BJ (cell line): ENCODE data around the gene TCFL5. TPM values are rescaled to one million over a fixed set of nuclear protein-coding genes. Genes with fewer than 3 reads are reported as not detected.

ENCODE experiments used
- CTCF ChIA-PET: fragments of 350-600 bp; formaldehyde crosslinking; extraction: SDS; loops from one replicate; lab custom pipeline; 2021; ENCODE audit warnings: antibody characterized with exemption, inconsistent platforms; lab: Yijun Ruan, JAX
- POLR2A ChIA-PET: fragments of 300-600 bp; sonication (Branson Sonifier 250); formaldehyde crosslinking; extraction: SDS; loops from one replicate; lab custom pipeline; 2021; ENCODE audit warnings: antibody characterized with exemption; lab: Charles Lee
- DNase-seq: peaks from one replicate; pipeline ENCODE4 v3.0.0-alpha.2; 2011; ENCODE audit warnings: low read depth
- H3K27me3 ChIP-seq: 2 replicates; pipeline ENCODE4 v1.6.0; 2011; ENCODE audit warnings: low read length; ENCODE audit not compliant: control insufficient read depth, insufficient read depth
- H3K36me3 ChIP-seq: 2 replicates; pipeline ENCODE4 v1.5.1; 2011; ENCODE audit warnings: low read length; ENCODE audit not compliant: control insufficient read depth, insufficient read depth
- H3K4me3 ChIP-seq: 2 replicates; pipeline ENCODE4 v1.5.1; 2011; ENCODE audit warnings: low read depth, mild to moderate bottlenecking, control low read depth, low read length
- polyA plus RNA-seq: library from polyadenylated mRNA; depleted of rRNA; stranded (reverse); fragments of >200 nt; gene quantifications from 2 replicates; pipeline ENCODE4 v1.2.3, GENCODE V29; 2011
- TF ChIP-seq, protein P1 (sequence below): IDR thresholded peaks from 2 replicates; pipeline ENCODE4 v1.5.1; 2011; ENCODE audit warnings: low read depth, mild to moderate bottlenecking, control low read depth, inconsistent platforms, low read length, moderate library complexity; ENCODE audit not compliant: insufficient read depth

Gene TCFL5
- polyA plus RNA-seq, 1 experiment = 8.5 TPM

DNA sequence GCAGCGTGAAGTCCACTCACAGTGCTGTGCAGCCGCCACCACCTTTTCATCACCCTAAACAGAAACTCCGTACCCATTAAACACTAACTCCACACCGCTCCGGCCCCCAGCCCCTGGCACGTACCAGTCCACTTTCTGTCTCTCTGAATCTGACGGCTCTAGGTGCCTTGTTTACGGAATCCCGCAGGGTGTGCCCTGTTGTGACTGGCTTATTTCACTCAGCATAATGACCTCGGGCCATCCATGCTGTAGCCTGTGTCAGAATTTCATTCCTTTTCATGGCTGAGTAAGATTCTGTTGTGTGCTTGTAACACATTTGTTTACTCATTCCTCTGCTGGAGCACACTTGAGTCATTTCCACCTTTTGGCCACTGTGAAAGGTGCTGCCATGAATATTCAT lies 18.0 kb downstream of the TCFL5 start:
- Histone ChIP-seq H3K36me3 (no peaks in the 10 kb centered on the region), H3K27me3 (no peaks in the 10 kb centered on the region), H3K4me3 (no peak overlapping the region)
- no peak for DNase-seq
- CTCF ChIA-PET = no interaction called here
- TF ChIP-seq, protein P1, sequence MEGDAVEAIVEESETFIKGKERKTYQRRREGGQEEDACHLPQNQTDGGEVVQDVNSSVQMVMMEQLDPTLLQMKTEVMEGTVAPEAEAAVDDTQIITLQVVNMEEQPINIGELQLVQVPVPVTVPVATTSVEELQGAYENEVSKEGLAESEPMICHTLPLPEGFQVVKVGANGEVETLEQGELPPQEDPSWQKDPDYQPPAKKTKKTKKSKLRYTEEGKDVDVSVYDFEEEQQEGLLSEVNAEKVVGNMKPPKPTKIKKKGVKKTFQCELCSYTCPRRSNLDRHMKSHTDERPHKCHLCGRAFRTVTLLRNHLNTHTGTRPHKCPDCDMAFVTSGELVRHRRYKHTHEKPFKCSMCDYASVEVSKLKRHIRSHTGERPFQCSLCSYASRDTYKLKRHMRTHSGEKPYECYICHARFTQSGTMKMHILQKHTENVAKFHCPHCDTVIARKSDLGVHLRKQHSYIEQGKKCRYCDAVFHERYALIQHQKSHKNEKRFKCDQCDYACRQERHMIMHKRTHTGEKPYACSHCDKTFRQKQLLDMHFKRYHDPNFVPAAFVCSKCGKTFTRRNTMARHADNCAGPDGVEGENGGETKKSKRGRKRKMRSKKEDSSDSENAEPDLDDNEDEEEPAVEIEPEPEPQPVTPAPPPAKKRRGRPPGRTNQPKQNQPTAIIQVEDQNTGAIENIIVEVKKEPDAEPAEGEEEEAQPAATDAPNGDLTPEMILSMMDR = no peak
- POLR2A ChIA-PET = no interaction called here

DNA sequence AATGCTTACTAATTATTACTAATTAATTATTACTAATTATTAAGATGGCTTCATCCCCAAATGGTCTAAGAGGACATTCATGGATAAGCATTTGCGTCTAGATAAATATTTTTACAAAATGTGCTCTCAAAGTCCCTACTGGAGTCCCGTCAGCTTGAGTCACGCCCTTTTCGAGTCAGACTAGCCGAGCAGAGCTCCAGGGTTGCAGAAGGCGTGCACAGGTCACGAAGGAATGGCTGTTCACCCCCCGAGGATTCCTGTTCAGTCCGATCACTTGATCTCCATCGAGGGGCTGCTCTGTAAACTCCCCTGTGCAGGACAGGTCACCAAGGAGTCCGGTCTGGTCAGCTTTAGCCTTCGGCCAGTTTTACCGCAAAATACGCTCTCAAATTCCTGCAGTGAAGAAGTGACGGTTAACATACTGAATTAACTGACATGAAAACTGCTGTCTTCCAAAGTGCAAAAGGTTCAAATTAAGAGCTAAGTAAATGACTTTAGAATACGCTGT lies 19.9 kb downstream of the TCFL5 start:
- POLR2A ChIA-PET = no interaction called here
- CTCF ChIA-PET = no interaction called here
- Histone ChIP-seq H3K4me3 (no peak overlapping the region), H3K36me3 (no peaks in the 10 kb centered on the region), H3K27me3 (no peaks in the 10 kb centered on the region)
- DNase-seq = no peak
- TF ChIP-seq, protein P1 = no peak

DNA sequence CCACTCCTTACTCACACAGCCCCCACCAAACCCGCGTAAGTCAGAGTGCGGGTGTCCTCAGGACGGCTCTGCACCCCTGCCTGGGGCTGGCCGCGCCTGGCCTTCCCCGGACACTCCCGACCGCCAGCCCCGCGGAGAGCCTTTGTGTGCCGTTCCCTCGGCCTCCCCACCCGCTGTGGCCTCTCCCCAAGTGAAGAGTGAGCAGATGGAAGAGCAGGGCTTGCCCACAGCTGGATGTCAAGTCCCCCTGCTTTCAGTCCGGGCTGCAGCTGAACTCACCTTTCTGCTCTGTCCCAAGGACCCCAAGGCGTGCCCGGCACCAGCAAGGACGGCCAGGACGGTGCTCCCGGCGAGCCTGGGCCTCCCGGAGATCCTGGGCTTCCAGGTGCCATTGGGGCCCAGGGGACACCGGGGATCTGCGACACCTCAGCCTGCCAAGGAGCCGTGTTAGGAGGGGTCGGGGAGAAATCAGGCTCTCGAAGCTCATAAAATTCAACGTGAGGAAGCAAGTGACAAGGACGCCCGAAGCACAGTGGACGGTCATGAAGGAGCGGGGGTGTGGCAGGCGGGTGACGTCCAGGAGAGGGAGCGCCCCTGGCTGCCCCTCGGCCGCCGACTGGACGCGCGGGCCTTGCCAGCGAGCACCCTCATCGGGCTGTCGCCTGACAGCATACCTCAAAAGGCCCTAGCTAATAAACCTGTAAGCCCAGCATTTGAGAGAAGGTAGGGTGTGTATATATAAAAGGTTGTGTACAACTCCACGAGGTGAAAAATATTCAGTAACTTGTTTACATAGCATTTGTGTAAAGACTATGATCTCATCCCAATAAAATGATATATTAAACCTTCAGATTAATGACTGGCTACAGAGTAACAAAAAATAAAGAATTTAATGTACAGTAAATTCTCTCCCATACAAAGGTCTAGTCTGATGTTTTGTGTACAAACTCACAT lies 21.1 kb downstream of the TCFL5 start:
- ChIA-PET POLR2A (no interaction called here), CTCF (no interaction called here)
- TF ChIP-seq, protein P1 = no peak
- Histone ChIP-seq H3K4me3 (no peak overlapping the region), H3K36me3 (no peaks in the 10 kb centered on the region), H3K27me3 (peaks cover 3% of the 10 kb centered on the region; the same call in 1 of the 2 replicates)
- no peak for DNase-seq

DNA sequence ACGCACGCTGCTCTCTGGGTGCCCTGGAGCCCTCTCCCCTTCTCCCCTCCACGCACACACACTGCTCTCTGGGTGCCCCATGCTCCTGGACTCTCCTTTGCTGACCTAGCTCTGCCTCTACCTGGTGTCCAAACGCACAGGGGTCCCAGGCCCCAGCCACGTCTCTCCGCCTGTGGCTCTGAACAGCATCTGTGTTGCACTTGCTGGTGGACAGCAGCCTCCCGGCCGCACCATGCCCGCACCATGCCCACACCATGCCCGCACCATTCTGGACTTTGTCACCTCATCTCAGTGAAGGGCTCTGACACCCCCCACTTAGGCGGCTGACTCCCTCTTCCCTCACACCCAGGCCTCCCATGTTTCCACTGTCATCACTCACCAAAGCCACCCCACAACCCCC lies 21.8 kb downstream of the TCFL5 start:
- no peaks in the 10 kb centered on the region for H3K36me3 ChIP-seq
- ChIA-PET CTCF (no interaction called here), POLR2A (no interaction called here)
- H3K27me3 ChIP-seq = peaks cover 3% of the 10 kb centered on the region; the same call in 1 of the 2 replicates
- DNase-seq = no peak
- no peak overlapping the region for H3K4me3 ChIP-seq
- TF ChIP-seq, protein P1 = no peak

DNA sequence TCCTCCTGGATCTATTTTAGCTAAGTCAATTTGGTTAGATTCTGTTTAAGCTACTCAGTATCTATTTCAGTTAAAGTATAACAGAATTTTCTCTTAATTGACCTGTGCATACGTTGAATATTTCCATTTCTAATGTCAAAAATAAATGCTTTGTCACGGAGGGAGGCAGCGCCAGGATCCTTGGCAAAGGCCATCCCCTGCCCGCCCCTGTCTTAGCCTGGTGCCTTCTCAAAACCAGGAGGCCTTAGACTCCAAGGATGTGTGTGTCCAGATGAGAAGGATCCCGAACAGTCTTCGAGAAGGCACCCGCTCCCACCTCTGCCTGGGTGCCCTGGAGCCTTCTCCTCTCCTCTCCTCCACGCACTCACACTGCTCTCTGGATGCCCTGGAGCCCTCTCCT lies 22.4 kb downstream of the TCFL5 start:
- TF ChIP-seq, protein P1 = no peak
- no peak for DNase-seq
- ChIA-PET POLR2A (no interaction called here), CTCF (interaction anchor here (0.6 to 0.8 kb wide), 2 partner anchors 8 to 218 kb away, joined by 3 to 4 read pairs; no protein-coding TSS in a partner anchor)
- no peaks in the 10 kb centered on the region for H3K36me3 ChIP-seq
- H3K27me3 ChIP-seq = peaks cover 3% of the 10 kb centered on the region; the same call in 1 of the 2 replicates
- H3K4me3 ChIP-seq = no peak overlapping the region
